ENCODE results near the gene AKAP1. TPM values are rescaled to one million over a fixed set of nuclear protein-coding genes. Genes with fewer than 3 reads are reported as not detected.

Gene AKAP1
- total and polyA plus RNA-seq, 2 of the 8 experiments (the other 6 are each of a cell fraction or from before 2014, with no cell fraction given), result 120 to 156 TPM

DNA sequence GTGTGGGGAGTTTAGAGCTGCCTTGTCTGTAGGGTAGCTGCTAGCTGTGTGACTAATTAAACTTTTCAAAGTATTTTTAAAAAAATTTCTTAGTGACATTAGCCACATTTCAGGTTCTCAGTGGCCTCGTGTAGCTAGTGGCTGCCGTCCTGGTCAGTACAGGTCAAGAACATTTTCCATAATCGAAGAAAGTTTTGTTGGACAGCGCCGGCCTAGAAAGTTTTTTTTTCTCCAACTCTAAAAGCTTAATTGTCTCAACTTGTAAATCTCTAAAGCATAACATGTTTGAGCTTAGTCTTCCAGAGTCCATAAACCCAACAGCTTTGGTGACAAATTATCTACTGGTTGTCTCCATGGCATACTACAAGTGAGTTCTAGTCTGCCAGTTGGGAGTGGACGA is 4.3 kb downstream of the AKAP1 start:
- no peak for DNase-seq (ENCODE audit: low read depth in 1 of 2, low spot score in 2 of 2)
- Histone ChIP-seq H4K91ac (replicated peaks; ENCODE audit: insufficient read length, low read length) (no peak overlapping the region), H3K18ac (ENCODE audit: extremely low read depth, low read length) (no peak overlapping the region), H2BK12ac (ENCODE audit: low read depth, low read length) (no peak overlapping the region), H3K27ac (ENCODE audit: low read depth, low read length) (no peak overlapping the region), H2BK15ac (ENCODE audit: low read length) (no peak overlapping the region), H3K23ac (ENCODE audit: insufficient read length) (no peak overlapping the region), H3K9ac (replicated peaks in 1 of 4; ENCODE audit: extremely low read depth in 1 of 4, low read depth in 3 of 4, low read length in 3 of 4) (no peak overlapping the region), H3K23me2 (ENCODE audit: low read depth, low read length) (peaks cover 11% of the 10 kb centered on the region), H4K5ac (ENCODE audit: insufficient read length, low read depth, low read length) (no peak overlapping the region), H3K79me2 (ENCODE audit: control insufficient read depth in 1 of 2, insufficient read depth in 2 of 2, low read length in 2 of 2) (peaks cover 63 to 88% of the 10 kb centered on the region in 2 experiments), H2AFZ (ENCODE audit: low read length) (no peak overlapping the region), H3K4me1 (replicated peaks in 1 of 4; ENCODE audit: control insufficient read depth in 3 of 4, insufficient read depth in 4 of 4, low read length in 3 of 4) (peaks cover 18 to 46% (median 38%) of the 10 kb centered on the region in 4 experiments), H3K4ac (replicated peaks; ENCODE audit: insufficient read length, low read depth, low read length) (no peak overlapping the region), H3K9me3 (ENCODE audit: insufficient read depth in 2 of 2, low read depth in 1 of 2, low read length in 1 of 2) (no peaks in the 10 kb centered on the region), H3K56ac (replicated peaks; ENCODE audit: insufficient read length, low read depth, low read length) (no peak overlapping the region), H2BK120ac (replicated peaks; ENCODE audit: low read depth, low read length) (no peak overlapping the region), H3K4me2 (ENCODE audit: insufficient read depth in 1 of 2, low read depth in 2 of 2, low read length in 2 of 2) (peak overlapping the region in 1 of 2 experiments; percentile 50; a peak in 2 of 4 replicates), H2BK20ac (ENCODE audit: low read length) (no peak overlapping the region), H4K20me1 (replicated peaks in 1 of 2; ENCODE audit: control insufficient read depth in 1 of 2, insufficient read depth in 2 of 2, low read length in 2 of 2) (peaks cover 33 to 42% of the 10 kb centered on the region in 2 experiments), H3K4me3 (ENCODE audit: extremely low read depth in 1 of 4, insufficient read depth in 2 of 4, low read depth in 3 of 4, low read length in 4 of 4) (no peak overlapping the region), H3K14ac (ENCODE audit: insufficient read length) (no peak overlapping the region), H3K36me3 (ENCODE audit: control insufficient read depth in 2 of 4, insufficient read depth in 4 of 4, low read length in 3 of 4) (no peaks in the 10 kb centered on the region; a peak in 1 of 8 replicates), H3K27me3 (replicated peaks in 1 of 4; ENCODE audit: control insufficient read depth in 3 of 4, extremely low read depth in 1 of 4, insufficient read depth in 3 of 4, low read length in 3 of 4) (no peaks in the 10 kb centered on the region; a peak in 1 of 7 replicates), H2BK5ac (ENCODE audit: low read depth, low read length) (no peak overlapping the region), H4K8ac (ENCODE audit: extremely low read depth, insufficient read depth, low read length) (no peak overlapping the region), H3K79me1 (ENCODE audit: low read depth, low read length) (peaks cover 18% of the 10 kb centered on the region), H2AK5ac (ENCODE audit: low read depth, low read length) (no peak overlapping the region)
- ChIA-PET POLR2A (ENCODE audit: partially characterized antibody) (interaction anchor here (1.2 to 2.7 kb wide), 4 partner anchors 10 to 20 kb away, joined by 4 to 13 read pairs (median 6); no protein-coding TSS in a partner anchor), CTCF (ENCODE audit: partially characterized antibody) (interaction anchor here (0.8 to 3.2 kb wide), 7 partner anchors 17 to 723 kb away, joined by 3 to 34 read pairs (median 3); no protein-coding TSS in a partner anchor)
- WGBS, 2 experiments (ENCODE audit: extremely low coverage in 1 of 2, insufficient coverage in 1 of 2, insufficient read length in 1 of 2, insufficient replicate concordance in 2 of 2, low coverage in 1 of 2, low lambda C conversion rate in 2 of 2, missing lambda C conversion rate in 1 of 2), result 72% methylated on average over 6 of the region's 6 CpGs; no CpG with 5 or more reads in 1 of the 2 experiments
- no peak for TF ChIP-seq RNF2 (IDR thresholded peaks at IDR 0.05; ENCODE audit: borderline replicate concordance, low read depth, low read length, missing control alignments, poor library complexity, severe bottlenecking)
- TF ChIP-seq CEBPB (IDR thresholded peaks at IDR 0.05; ENCODE audit: low read depth, low read length), result no peak
- TF ChIP-seq, protein P1, sequence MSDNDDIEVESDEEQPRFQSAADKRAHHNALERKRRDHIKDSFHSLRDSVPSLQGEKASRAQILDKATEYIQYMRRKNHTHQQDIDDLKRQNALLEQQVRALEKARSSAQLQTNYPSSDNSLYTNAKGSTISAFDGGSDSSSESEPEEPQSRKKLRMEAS (IDR thresholded peaks at IDR 0.05), result no peak
- TF ChIP-seq RXRA (IDR thresholded peaks at IDR 0.05; ENCODE audit: insufficient read depth, low read depth, low read length), result no peak
- no peak for FAIRE-seq

Data from H1 (cell line).